Endometrial microvascular endothelial cells (primary cell): ENCODE results near the gene SEMA6A. TPM values are rescaled to one million over a fixed set of nuclear protein-coding genes. Genes with fewer than 3 reads are reported as not detected.

ENCODE experiments used
- in situ Hi-C: cut with HindIII; loops from 2 replicates; pipeline ENCODE4 v1.10.0; 2017; ENCODE audit warnings: low sequenced_read_pairs, low pct_unique_long_range_greater_than_20kb; ENCODE audit errors: inconsistent ontology term
- total RNA-seq: library from RNA; depleted of rRNA; stranded (reverse); fragments of >200 nt; gene quantifications from one replicate; pipeline ENCODE4 v1.2.3, GENCODE V29; 2015; ENCODE audit errors: inconsistent ontology term

SEMA6A gene
- total RNA-seq, 1 donor from 2014 or later, result 0.37 TPM

DNA sequence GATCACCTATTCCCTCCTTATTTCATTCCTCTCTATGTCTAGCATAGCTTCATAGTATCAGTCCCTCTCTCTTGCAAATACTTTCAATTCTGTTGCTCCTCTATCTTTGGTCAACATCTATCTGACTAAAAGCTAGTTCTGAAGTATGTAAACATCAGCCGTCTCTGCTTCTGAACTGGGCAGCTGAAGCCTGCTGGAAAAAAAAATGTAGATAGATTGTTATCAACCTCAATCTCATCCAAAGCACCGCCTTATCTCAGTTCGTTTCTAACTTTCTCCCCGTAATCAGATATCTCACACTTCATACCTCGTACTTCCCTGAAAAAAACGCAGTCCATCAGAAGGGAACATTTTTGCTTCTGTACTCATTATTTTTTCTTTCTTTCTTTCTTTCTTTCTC is 4.5 kb upstream of the SEMA6A start:
- in situ Hi-C loops, result no loop called here

DNA sequence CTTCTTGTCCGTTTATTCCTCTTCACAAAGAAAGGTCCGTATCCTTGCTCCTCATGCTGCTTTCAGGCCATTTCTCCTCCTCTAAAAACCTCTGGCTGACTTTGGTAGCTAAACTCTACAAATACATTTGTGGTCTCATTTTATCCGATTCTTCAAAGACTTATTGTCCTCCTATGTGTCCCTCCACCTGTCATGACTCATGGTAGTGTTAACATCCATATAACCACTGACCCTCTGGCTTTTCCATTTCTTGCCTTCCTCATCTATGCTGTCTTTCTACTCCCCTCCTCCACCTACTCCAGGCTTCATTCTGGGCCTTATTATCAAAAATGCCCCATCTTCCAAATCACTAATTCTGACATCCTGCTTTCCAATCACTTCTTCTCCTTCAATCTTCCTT is 4.1 kb upstream of the SEMA6A start:
- in situ Hi-C loops, result no loop called here

DNA sequence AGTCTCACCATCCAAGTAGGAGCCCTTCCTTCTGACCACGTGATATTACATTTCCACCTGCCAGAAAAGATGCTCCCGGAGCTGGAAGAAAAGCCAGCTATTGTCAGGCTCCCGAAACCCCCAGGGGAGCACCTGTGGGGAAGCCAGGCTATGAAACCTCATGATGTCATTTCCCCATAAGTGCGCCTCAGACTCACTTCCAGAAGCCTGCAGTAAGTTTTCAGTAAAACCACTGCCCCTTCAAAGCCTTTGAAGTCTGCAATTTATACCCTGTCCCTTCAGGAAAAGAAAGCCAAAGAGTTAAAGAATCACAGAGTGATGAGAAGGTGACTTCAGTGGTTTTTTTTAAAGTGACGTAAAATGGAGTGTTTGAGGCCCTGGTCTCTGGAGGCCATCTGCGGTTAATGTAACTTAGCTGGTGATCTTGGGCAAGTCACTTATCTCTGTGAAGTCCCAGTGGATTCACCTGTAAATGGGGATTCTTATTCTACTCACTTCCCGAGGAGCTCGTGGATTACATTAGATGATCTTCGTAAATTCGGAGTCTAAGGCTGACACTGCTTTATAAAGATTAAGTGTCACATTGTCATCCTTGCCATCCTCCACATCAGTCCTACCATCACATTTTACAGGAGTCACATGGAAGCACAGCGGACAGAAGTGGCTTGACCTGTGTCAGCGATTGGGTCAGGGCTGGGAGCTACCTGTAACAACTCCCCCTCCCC is 2.6 kb upstream of the SEMA6A start:
- in situ Hi-C loops, result no loop called here

DNA sequence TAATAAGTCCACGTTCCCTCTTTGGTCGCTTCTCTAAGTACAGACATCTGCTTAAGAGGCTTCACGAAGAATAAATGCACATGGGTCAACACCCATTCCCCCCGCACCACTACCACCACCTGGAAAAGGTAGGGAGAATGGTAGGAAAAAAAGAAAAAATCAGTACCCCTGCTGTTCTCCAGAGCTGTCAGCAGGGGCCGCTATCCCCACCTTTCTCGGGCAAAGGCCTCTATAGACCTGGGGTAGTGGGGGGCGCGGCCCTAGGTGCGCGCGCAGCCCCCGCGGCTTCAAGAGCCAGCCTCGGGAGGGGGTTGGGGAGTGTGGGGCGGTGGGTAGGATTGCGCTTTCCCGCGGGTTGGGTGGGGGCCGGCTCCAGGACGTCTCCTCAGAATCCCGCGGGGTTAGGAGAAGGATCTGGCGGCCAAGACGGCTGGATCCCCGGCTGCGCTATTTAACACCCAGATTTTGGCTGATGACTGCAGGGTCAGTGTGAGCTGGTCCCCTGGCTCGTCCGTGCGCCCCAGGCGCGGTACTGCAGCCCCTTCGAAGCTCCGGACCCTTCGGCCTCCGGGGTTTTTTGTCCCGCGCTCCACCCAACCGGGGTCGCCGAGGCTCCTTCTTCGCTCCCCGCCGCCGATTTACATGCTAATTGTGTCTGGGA is 1.6 kb upstream of the SEMA6A start:
- in situ Hi-C loops, result no loop called here

DNA sequence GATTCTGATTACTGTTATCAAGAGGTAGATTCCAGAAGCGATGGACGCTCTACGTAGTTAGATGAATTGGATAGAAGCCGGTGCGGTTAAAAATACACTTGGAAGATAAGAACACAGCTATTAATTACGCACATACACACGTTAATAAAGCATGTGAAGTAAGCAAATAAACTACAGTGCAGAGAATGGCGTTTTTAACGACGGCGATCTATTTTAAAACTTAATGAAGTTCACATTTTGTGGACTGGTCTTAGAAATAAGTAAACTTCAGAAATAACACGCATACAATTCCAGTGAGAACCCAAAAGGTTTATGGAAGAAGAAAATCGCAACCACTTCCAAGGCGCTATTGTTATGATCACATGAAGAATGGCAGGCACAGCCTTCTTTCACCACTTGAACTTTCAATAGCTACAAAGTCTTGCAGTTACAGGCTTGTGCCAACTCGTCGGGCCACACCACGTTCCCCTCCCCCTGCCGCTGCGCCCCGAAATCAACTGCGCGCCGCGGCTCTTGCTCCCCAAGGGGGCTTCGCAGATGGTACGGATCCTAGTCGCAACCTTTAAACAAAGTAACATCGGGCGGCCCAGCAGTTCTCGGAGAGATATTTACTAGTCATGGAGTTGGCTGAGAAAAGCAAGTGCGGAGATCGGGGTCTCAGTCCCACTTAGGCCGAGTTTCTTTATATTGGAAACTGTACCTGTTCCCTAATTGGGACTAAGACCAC is 866 bp upstream of the SEMA6A start:
- in situ Hi-C loops, result no loop called here

DNA sequence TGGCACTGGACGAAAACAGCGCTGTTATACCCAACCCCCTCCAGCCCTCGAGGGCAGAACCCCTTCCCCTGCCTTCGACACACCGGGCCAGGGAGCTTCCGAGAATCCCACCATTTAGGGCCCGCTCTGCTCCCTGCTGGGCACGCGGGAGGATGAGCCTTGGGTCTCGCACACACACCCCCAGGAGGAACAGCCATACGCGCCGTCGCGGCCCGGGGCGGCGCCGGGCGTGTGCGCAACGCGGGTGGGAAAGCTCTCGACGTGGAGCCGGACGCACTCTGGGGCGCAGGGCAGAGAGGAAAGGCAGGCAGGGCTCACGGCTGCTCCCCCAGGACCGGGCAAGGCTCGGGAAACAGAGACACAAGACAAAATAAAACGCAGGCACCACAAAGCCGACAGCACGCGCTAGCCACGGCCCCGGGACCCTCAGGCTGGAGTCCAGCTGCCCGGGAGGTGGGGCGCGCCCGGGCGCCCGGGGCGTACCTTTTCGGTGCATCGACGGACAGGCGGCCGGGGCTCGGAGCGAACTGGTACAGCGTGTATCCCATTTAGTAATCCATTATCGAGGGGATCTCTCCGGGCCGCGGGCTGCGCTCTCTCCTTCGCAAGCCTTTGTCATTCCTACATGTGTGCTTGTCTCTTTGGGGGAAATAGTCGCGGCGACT is 789 bp downstream of the SEMA6A start:
- in situ Hi-C loops, result no loop called here

DNA sequence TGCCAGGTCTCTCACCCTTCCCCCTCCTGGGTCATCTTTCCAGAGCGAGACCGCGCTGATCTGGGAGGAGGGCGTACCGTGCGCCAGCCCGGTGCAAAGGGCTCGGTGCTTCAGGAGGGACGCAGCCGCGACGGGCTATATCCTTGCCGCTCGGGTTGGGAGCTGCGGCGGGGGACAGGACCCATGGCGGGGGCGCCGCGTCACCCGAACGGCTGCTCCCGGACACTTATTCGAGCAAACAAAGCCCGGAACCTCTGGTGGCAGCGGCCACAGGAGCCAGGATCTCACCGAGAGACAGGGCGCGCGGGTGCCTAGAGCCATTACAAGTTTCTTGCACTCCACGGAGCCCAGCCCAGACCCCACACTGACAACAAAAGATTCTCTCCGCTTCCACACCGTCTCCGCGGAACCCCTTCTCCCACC is 1.3 kb downstream of the SEMA6A start:
- in situ Hi-C loops, result no loop called here

DNA sequence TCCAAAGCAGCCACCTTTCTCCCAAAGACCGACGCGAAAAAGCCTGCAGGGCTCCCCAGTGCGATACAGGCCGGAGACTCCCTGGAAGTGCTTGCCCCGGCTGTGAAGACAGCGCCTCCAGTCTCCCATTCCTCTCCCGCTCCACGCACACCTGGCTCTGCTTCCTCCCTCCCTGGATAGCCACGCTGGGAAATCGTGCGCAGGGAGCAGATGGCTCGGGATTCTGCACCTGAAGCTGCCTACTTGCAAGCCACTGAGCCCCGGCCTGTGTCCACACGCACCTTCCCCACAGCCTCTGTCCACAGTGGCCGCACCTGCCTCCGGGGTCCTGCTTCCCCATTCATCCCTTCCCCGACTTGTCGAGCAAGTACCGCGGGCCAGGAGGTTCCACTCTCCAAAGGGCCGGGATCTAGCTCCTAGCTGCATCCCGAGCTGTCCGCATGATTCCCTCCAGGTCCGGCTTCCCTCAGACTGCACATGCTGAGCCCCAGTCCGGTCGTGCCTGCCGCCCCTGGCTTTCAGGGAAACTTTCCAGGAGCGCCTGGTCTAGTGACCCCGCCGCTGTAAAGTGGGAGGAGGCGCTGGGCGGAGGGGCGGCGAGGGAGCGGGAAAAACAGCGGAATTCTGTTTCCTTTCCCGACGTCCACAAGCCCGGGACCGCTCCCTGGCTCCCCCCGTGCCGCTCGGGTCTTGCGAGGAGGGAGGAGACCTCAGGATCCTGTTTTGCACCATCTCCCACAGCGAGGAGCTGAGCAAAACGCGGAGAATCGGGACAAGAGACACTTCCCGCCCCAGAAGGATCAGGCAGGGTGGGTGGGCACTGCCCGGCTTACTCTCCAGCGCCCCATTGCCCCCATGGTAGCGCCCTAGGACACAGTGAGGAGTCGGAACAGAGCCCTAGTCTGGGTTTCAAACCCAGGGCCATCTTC is 2.0 kb downstream of the SEMA6A start:
- in situ Hi-C loops, result no loop called here

DNA sequence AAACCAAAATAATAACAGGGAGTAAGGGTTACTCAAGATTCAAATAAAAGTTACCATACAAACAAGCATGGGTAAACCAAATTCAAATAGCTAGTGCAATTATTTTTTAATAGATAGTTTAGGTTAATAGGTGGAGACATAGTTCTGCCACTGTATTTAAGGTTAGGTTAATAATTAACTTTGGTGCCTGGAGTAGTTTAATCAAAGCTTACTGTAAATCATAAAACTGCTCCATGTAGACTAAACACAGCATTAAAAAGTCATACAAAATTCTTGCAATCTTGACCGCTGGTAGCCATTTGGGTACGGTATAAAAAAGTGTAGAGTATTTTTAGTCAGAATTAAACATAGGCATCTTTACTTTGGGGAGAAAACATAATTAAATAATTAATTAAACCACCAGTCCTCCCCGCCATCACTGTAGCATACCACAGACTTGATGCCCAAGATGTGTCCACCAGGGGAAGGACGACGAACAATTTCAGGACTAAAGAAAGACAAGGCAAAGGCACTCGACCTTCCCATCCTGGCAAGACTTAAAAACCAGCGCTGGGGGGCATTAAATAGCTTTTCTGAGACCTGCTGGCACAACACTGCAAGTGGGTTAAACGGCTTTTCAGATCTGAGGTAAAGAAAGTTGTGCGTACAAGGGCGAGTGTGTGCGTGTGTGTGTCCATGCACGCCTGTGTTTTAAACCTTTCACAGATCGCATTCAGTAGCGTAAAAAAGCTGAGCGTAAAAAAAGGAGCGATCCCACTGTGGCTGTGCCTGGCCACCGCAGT is 2.9 kb downstream of the SEMA6A start:
- in situ Hi-C loops, result no loop called here

DNA sequence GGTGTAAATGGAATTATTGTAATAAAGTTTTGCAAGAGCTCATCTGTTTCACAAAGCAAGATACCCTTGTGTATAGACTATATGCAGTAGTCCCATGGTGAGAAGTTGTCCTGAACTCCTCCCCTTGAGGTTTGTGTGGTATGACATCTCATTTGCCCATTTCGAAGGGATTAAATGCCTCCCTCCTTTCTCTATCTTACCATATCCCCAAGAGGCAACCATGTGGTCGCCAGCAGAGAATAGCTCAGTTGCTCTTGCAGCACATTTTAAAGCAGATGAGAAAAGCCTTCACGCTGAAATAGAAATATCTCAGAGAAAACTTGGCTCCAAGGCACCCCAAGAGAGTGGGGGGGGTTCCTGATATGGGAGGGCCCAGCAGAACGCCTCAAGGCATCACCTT is 4.6 kb downstream of the SEMA6A start:
- in situ Hi-C loops, result no loop called here

DNA sequence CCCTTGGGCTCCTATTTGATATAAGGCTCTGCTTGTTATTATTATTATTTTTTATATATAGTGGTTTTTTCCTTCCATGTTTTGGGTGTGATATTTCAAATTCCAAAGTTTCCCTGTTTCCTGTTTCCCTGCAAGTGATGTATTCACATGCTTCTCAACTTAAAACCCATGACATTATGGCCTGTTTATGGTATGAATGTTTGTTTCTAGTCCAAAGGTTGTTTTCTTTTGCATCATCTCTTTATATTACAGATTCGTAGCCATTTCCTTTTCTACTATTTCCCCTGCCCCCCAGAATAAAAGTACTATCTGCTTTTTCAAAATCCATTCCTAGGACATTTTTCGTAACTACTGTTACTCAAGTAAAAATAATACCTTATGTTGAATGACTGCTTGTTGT is 7.5 kb downstream of the SEMA6A start:
- in situ Hi-C loops, result no loop called here

DNA sequence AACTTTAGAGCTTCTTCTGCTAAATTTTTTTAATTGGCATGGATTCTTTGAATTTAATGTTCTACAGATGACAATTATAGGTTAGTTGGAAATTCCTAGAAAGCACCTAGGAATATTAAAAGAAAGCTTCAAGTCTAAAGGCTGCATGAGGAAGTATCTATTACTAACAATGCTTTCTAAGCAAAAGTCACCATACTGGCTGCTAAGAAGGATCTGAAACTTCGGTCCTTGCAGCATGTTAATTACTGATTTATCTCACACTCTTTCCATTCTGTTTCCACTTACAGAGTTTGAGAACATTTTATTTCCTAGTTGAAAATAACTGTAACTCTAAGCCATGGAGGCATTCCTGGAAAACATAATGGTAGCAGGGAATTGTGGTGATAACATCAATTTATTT is 8.4 kb downstream of the SEMA6A start:
- in situ Hi-C loops, result no loop called here

DNA sequence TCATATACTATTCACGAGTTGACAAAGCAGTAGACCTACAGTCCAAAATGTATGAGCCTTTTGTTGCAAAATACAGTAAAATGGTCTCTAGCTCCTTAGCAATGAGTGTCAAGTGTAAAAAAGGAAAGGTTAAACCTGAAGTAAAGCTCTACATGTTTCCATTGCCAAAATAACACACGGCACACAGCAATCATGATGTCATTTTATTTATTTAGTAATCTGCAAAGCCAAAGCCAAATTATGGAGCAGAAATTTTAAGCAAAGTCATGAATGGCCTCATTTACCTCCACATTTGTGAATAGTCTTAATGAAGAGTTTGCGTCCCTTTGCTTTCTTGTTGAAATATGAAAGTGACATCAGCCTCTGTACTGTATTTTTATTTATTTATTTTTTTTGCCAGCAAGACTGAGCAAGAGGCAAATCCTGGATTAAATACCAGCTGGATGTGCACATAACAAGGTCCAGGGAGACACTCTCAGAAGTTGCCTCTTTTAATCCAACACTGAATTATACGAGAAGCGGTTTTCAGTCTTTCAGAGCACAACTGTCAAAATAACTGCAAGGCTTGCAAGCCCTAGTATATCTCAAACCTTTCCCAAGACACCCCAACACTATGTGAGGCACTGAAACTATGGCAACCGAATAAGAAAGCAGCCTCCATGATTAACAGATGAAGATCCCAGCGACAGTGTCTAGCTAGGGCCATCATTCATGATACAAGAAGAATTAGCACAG is 9.7 kb downstream of the SEMA6A start:
- in situ Hi-C loops, result no loop called here

DNA sequence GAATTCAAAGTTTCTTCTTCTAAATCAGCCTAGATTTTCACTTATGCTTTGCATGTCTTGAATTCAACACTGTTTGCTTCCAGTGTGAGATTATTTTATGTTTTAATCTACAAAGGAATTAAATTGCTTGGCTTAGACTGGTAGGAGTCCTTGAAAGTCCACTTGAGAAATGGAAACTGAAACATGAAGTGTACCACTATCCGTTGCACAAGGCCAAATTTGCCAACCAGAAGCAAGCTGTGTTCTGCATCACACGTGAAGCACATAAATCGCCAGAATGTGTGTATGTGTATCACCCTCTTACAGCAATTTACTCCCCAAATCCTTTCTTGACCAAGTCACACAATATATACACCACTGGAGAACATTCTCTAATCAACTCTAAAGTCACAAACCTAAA is 10.3 kb downstream of the SEMA6A start:
- in situ Hi-C loops, result no loop called here

DNA sequence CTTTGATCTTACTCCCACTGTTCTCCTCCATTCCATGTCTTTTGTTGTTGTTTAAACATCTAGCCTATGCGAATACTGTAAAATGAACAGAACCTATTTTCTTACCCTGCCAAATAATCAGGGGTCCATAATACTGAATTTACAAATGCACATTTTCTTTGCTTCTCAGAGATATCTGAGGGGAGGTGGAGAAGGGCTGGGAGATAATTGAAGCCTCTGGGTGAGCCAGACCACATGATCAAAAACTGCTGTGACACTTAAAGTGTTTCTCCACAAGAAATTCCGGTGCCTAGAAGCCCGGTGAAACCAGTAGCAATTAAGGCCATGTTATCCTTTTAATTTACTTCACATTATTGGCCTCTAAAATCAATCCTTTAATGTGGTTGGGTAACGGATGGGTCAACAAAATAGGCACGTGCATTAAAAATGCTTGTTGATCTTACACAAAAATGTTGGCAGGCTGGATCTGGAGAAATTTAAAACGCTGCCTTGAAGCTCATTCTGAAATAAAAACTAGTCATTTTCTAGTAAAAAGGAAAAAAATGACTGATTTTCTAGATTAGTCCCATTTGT is 10.8 kb downstream of the SEMA6A start:
- in situ Hi-C loops, result no loop called here

DNA sequence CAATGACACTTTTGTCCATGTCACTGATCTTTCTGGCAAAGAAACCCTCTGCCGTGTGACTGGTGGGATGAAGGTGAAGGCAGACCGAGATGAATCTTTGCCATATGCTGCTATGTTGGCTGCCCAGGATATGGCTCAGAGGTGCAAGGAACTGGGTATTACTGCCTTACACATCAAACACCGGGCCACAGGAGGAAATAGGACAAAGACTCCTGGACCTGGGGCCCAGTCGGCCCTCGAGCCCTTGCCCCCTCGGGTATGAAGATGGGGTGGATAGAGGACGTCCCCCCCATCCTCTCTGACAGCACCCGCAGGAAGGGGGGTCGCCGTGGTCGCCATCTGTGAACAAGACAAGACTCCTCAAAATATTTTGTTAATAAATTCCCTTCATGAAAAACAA is 12.0 kb downstream of the SEMA6A start:
- in situ Hi-C loops, result no loop called here

DNA sequence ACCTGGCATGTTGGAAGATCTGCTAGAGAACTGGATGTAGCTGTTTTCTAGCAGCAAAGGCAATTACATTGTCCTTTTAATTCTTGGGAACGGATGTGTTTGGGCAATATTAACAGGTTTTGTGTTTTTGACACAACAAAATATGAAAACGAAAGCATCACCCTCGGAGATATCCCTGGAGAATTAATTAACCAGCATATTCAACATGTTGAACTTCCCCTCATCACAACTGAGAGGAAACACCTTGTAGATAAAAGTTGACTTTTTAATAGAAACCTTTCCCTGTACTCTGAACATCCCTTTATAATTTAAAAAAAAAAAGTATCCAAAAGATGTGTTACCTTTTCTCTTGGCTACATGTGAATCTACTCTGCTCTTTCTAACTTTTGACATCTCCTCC is 13.0 kb downstream of the SEMA6A start:
- in situ Hi-C loops, result no loop called here
